Lower lobe of right lung (tissue), 2 donors: Measurements from ENCODE around the gene LIMS3. TPM values are rescaled to one million over a fixed set of nuclear protein-coding genes. Genes with fewer than 3 reads are reported as not detected.
"Not testable (repeated sequence)": the region's sequence is repeated elsewhere in the genome, so short reads cannot be mapped to it uniquely, and the experiment has no call there.

Source experiments
- ATAC-seq, 2 donors: fragments of 200-7000 bp; cut with Tn5 transposase; one replicate each; pipeline ENCODE4 v1.9.1; 2020 to 2022; ENCODE audit warnings: mild to moderate bottlenecking in 2 of 2, moderate library complexity in 2 of 2
- DNase-seq: peaks from one replicate; pipeline ENCODE4 v3.0.0-alpha.2; 2020
- H3K27ac ChIP-seq: fragments of 200-600 bp; one replicate; pipeline ENCODE4 v1.8.0; 2022
- H3K27me3 ChIP-seq: fragments of 200-600 bp; one replicate; pipeline ENCODE4 v1.8.0; 2022; ENCODE audit warnings: low read depth
- H3K36me3 ChIP-seq: fragments of 200-600 bp; one replicate; pipeline ENCODE4 v1.8.0; 2022; ENCODE audit warnings: mild to moderate bottlenecking
- H3K4me1 ChIP-seq: fragments of 200-600 bp; one replicate; pipeline ENCODE4 v1.8.0; 2022
- H3K4me3 ChIP-seq: fragments of 200-600 bp; one replicate; pipeline ENCODE4 v1.8.0; 2022; ENCODE audit warnings: mild to moderate bottlenecking
- H3K9me3 ChIP-seq: fragments of 200-600 bp; one replicate; pipeline ENCODE4 v1.8.0; 2022
- intact Hi-C: fragments of 100-400 bp; cut with DNase I; formaldehyde crosslinking; loops from one replicate; pipeline ENCODE4 v1.11.0; 2022
- long read RNA-seq: library from polyadenylated mRNA; unstranded; transcript quantifications from one replicate; pipeline ENCODE4 v2.0.0, GENCODE V29; 2021
- total RNA-seq: library from RNA; stranded (reverse); fragmentation: NEBNext Ultra II Directional; extraction: Animal tissue kit (Norgen Biotek cat#: 25700); gene quantifications from one replicate; pipeline ENCODE4 v1.2.1, GENCODE V29; 2021
- donor health status: DM: no; HTN: yes; CAD: no; lungs with severe emphysema.

LIMS3 gene, protein sequence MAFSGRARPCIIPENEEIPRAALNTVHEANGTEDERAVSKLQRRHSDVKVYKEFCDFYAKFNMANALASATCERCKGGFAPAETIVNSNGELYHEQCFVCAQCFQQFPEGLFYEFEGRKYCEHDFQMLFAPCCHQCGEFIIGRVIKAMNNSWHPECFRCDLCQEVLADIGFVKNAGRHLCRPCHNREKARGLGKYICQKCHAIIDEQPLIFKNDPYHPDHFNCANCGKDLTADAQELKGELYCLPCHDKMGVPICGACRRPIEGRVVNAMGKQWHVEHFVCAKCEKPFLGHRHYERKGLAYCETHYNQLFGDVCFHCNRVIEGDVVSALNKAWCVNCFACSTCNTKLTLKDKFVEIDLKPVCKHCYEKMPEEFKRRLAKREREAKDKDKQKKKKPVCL
- total RNA-seq: 2.4 TPM
- long read RNA-seq: 0 reads

DNA sequence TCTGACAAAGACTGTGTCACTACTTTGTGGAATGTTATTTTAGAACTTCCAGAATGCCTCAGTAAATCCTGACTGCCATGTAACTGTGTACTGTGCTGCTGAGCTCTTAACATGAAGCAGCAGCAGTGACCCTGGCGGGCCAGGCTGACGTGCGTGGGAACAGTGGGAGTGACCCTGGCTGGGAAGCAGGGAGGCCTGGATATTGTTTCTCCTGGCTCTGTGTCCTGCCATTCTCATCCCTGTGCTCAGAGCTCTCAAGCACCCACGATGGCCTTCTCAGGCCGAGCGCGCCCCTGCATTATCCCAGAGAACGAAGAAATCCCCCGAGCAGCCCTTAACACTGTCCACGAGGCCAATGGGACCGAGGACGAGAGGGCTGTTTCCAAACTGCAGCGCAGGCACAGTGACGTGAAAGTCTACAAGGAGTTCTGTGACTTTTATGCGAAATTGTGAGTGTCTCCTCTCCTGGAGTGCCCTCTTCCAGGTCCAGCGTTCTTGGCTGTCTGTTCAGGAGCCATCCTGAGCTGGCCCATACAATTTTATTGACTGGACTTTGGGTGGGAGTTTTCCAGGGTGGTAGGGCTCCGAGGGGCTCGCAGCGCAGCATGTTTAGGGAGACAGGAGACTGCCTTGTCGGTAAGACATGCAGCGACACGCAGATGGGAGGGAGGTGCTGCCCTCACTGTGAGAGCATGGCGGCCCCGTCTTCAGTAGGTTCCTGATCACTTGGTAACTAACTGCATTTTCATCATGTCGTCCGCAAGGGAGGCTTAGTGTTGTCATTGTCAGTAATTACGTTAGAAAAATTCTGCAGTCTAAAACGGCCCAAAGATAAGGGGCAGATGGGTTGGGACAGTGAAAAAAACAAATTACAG lies at the start of gene LIMS3:
TSS of gene LIMS3 (plus strand) at position 227 of the 875 bp plus-strand sequence. CDS start at position 268, 41 bp downstream.
- H3K27ac ChIP-seq, H3K4me1 ChIP-seq, intact Hi-C loops, H3K4me3 ChIP-seq, DNase-seq, H3K36me3 ChIP-seq, H3K27me3 ChIP-seq, H3K9me3 ChIP-seq: not testable (repeated sequence)
- peak; percentile 47 to 58 for ATAC-seq

DNA sequence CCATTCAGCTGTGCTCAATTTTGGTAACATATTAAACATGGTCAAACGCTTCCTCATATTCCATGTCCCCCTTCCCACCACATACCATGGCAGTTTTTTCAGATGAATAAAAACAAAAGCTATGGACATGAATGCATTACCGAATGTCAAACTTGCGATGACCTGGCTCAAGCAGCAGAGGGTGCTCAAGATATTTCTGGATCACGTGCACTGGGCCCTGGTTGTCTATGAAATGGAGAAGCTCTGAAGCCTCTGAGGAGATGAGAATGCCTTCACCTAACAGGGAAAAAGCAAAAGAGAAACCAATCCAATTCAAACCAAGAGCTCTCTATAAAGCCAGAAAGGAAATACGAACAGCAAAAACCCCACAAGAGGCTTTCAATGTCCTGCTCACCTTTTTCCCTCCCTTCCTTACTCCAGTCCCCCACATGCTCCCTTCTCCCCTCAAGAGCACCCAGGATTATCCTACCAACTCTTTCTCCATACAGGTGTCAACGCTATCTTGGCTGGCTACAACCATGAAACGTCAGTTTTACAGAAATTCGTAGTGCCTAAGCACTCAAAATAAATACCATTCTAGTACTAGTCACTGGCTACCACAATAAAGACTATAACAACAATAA lies 27.2 kb upstream of the LIMS3 start:
- H3K27me3 ChIP-seq, H3K4me3 ChIP-seq, H3K27ac ChIP-seq, DNase-seq, intact Hi-C loops, H3K36me3 ChIP-seq, H3K4me1 ChIP-seq, H3K9me3 ChIP-seq: not testable (repeated sequence)
- peak; percentile 88 to 90 for ATAC-seq

DNA sequence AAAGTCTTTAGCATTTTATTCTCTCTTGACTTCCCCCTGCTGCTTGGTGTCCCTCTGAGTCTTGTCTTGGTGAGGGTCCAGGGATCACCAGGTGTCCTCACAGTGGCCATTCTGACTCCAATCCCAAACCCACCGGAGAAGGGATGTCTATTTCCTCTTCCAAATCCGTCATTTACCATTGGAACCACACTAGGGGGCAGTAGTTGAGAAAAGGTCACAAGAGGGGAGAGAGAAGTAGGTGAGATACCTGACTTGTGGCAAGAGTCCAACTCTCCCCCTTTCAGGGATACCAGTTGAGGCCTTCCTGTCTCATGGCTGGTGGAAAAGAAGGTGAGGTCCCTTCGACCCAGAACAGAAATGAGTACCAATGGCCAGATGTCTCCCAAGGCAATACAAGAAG lies 21.9 kb upstream of the LIMS3 start:
- H3K4me1 ChIP-seq, H3K36me3 ChIP-seq, H3K9me3 ChIP-seq, H3K4me3 ChIP-seq, DNase-seq, H3K27ac ChIP-seq, intact Hi-C loops, H3K27me3 ChIP-seq, ATAC-seq: not testable (repeated sequence)

DNA sequence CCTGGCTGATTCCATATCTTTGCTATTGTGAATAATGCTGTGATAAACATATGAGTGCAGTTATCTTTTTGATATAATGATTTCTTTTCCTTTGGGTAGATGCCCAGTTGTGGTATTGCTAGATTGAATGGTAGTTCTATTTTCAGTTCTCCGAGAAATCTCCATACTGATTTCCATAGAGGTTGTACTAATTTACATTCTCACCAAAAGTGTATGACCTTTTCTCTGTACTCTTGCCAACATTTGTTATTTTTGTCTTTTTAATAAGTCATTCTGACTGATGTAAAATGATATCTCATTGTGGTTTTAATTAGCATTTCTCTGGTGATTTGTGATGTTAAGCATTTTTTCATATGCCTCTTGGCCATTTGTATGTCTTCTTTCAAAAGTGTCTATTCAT lies 16.4 kb upstream of the LIMS3 start:
- H3K9me3 ChIP-seq, H3K4me3 ChIP-seq, H3K36me3 ChIP-seq, intact Hi-C loops, H3K27me3 ChIP-seq, DNase-seq, H3K27ac ChIP-seq, H3K4me1 ChIP-seq, ATAC-seq: not testable (repeated sequence)

DNA sequence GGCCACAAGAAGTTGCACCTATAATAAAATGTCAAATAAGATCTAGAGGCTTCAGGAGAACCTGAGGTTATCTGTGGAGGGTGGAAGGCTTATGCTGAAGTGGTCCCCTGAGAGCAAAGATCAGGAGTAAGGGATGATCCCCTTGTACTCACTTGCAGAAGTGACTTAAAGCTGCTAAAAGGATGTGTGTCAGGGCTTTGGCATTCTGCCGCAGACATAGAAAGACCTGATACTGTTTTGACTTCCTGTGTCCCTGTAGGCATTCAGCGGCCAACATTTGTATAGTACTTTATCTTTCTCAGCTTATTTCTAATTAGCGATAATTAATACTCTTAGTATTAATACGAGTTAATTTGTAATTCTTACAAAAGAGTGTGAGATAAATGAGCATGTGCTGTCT lies 10.1 kb upstream of the LIMS3 start:
- ATAC-seq, intact Hi-C loops, DNase-seq, H3K27ac ChIP-seq, H3K9me3 ChIP-seq, H3K27me3 ChIP-seq, H3K4me3 ChIP-seq, H3K4me1 ChIP-seq, H3K36me3 ChIP-seq: not testable (repeated sequence)

DNA sequence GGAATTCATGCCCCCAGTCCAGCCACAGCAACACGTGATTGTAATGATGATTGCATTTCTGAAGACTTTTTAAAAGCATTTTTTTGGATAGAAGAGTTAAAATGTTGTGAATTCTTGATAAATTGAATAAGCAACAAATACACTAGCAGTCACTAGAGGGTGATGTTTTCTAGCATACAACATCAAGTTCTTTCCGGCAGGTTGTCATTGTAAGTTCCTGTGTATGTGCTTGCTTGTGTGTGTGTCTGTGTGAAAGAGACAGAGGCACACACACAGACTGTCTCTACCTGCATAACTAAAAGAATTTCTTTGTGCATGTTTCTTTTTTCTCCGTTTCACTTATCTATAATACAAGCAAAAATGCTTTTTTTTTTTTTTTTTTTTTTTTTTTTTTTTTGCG lies 8.6 kb upstream of the LIMS3 start:
- ATAC-seq: peak in 1 of 2 donors; percentile 59
- H3K4me3 ChIP-seq, DNase-seq, H3K4me1 ChIP-seq, H3K27me3 ChIP-seq, intact Hi-C loops, H3K9me3 ChIP-seq, H3K27ac ChIP-seq, H3K36me3 ChIP-seq: not testable (repeated sequence)

DNA sequence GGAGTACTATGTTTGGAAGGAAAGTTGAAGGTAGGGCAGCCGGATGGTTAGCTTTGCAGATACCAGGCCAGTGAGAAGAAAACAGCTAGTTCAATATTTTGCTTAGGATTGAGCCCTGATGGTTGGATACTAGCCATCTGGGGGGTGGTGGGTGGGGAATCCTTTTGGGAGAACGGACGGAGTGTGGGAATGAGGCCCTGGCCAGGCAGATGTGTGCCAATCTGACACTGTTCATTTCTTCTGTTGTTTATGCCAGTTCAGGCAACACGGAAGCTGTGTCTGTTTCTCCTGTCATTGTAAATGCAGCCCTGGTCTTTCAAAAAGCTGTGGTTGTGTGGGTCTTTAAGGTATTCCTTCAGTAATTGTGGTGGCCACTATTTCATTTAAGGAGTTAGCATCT lies 7.5 kb upstream of the LIMS3 start:
- H3K27ac ChIP-seq, ATAC-seq, DNase-seq, intact Hi-C loops, H3K4me3 ChIP-seq, H3K36me3 ChIP-seq, H3K27me3 ChIP-seq, H3K9me3 ChIP-seq, H3K4me1 ChIP-seq: not testable (repeated sequence)

DNA sequence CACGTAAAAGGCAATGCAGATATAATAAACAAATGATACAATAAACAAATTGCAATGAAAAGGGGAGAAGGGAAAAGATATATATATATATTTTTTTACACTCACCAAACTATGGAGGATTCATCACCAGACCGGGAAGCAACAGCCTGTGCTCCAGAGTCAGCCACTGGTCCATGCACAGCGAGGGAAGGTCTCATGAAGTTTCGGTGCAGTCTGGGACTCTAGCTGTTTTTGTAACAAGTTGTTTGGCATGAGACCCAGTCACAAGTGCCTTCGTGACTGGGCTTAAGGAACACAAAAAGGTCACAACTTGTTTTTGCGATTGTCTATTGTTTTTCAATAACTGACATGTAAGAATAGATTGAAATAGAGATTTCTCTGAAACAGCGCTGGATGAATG lies 4.8 kb upstream of the LIMS3 start:
- intact Hi-C loops, H3K9me3 ChIP-seq, H3K4me3 ChIP-seq, H3K4me1 ChIP-seq, H3K36me3 ChIP-seq, H3K27me3 ChIP-seq, H3K27ac ChIP-seq, DNase-seq: not testable (repeated sequence)
- ATAC-seq: peak; percentile 53 to 67

DNA sequence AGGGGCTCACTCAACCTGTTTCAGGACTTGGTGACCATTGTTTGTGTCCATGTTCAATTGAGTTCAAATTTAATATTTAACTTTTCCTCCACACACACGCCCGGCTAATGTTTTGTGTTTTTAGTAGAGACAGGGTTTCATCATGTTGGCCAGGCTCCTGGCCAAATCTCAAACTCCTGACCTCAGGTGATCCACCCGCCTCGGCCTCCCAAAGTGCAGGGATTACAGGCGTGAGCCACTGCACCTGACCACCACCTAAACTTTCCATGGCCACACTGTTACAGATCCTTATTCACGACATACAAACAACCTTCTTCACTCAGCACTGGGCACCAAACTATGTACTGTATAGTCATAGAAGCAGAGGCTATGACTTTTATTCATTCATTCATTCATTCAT lies 4.3 kb upstream of the LIMS3 start:
- ATAC-seq: peak; percentile 57 to 71
- H3K4me3 ChIP-seq, intact Hi-C loops, H3K4me1 ChIP-seq, H3K9me3 ChIP-seq, H3K36me3 ChIP-seq, H3K27me3 ChIP-seq, H3K27ac ChIP-seq, DNase-seq: not testable (repeated sequence)

DNA sequence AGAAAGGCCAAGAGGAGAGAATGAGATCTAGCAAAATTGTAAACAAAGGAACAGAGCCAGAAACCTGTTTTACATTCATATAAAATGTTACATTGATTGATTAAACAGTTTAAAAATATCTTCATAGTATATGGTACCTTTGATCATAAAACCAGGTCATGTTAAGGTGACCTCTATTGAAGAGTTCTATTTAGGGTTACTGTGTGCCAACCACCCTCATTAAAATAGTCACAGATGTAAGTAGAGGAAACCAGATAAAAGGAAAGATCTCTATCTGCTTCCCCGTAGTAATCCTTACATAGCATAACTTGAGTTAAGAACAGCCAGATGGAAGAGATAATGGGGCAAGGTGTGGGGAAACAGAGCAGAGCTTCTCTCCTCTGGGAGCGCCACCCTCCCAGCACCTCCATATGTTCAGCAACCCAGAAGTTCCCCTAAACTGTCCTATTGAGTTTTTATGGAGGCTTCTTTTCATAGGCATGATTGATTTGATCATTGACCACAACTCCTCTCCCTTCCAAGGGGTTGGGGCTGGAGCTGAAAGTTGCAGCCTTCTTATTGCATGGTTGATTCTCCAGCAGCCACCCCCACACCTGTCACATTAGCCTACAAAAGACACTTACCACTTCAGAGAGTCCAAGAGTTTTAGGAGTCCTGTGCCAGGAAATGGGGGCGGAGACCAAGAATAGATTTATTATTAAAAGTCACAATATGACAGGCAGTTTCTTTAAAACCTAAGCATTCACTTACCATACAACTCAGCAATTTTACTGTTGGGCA lies 3.2 kb upstream of the LIMS3 start:
- H3K4me3 ChIP-seq, DNase-seq, H3K9me3 ChIP-seq, H3K36me3 ChIP-seq, H3K27me3 ChIP-seq, H3K4me1 ChIP-seq, intact Hi-C loops, H3K27ac ChIP-seq, ATAC-seq: not testable (repeated sequence)

DNA sequence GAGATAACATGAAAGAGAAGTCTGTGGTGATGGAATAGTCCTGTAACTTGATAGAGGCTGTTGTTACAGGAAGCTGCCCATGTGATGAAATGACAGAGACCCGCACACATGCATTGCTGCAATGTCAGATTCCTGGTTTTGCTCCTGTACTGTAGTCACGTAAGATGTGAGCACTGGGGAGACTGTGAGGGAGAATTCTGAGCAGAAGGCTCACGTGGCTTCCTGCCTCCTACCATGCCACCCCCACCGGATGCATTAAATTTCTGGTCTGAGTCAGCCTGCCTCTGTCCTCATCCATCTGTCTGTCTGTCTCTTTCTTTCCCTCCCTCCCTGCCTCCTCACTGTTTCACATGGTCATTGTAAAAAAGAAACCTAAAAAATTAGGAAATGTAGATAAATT lies 2.3 kb upstream of the LIMS3 start:
- H3K27me3 ChIP-seq, H3K27ac ChIP-seq, DNase-seq, H3K36me3 ChIP-seq, intact Hi-C loops, H3K4me3 ChIP-seq, H3K9me3 ChIP-seq, H3K4me1 ChIP-seq: not testable (repeated sequence)
- peak; percentile 39 to 64 for ATAC-seq

DNA sequence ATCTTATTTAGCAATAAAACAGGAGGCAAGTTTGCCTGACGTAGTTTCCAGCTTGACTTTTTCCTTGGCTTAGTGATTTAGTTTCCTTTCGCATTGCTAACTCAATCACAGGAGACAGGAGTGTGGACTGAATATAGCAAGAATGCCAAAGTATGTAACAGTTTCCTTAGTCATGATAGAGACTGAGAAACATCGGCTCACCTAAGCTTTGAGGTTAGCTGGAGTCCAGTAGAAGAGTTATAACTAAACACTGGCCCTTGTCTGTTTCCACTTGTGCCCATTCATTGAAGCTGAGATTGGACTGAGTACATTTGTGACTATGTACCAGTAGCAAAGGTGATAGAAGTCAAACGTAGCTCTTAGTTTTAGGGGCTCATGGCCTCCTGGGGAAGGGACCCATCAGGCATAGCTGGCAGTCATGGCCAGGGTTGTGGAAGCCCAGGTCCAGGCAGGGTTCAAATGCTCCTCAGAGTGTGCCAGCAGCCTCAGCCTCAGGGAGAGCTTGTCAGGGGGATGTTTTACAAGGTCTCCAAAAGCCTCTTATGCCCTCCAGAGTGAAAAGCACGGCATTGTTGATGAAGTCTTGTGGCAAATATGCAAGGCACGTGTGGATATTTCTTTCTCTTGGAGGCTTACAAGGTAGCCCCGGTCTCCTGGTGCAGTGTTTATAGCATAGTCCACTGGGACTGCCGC lies 573 bp upstream of the LIMS3 start:
- intact Hi-C loops, H3K9me3 ChIP-seq, DNase-seq, H3K36me3 ChIP-seq, H3K27ac ChIP-seq, H3K27me3 ChIP-seq, H3K4me3 ChIP-seq, H3K4me1 ChIP-seq: not testable (repeated sequence)
- ATAC-seq: peak in 1 of 2 donors; percentile 31
